ENCODE measurements around the gene FAM181A.

The FAM181A gene

GRCh38 chr14:93926873-93927799, at the start of gene FAM181A:
TSS of gene FAM181A (plus strand) at chr14:93927344. CDS start at chr14:93928286, 942 bp downstream.
- peak in 42 of 58 donors; percentile 19 to 86 (median 48) for DNase-seq

- no peak for DNase-seq
Measured at GRCh38 chr14:93878212-93878611, 48.9 kb upstream of the FAM181A start.

- no peak for DNase-seq
Measured at GRCh38 chr14:93878871-93879270, 48.3 kb upstream of the FAM181A start.

- DNase-seq, result no peak
Measured at GRCh38 chr14:93879362-93879983, 47.7 kb upstream of the FAM181A start.

GRCh38 chr14:93880021-93880820, 46.9 kb upstream of the FAM181A start:
- DNase-seq, result no peak

GRCh38 chr14:93884950-93885349, 42.2 kb upstream of the FAM181A start:
- no peak for DNase-seq

GRCh38 chr14:93888995-93889394, 38.1 kb upstream of the FAM181A start:
- no peak for DNase-seq

- DNase-seq, result no peak
Measured at GRCh38 chr14:93889739-93890483, 37.2 kb upstream of the FAM181A start.

- DNase-seq, result no peak
Measured at GRCh38 chr14:93891756-93892504, 35.2 kb upstream of the FAM181A start.

- DNase-seq, result no peak
Measured at GRCh38 chr14:93892505-93892839, 34.7 kb upstream of the FAM181A start.

GRCh38 chr14:93892923-93893558, 34.1 kb upstream of the FAM181A start:
- peak in 52 of 58 donors; percentile 5 to 86 (median 40) for DNase-seq

- no peak for DNase-seq
Measured at GRCh38 chr14:93893661-93894261, 33.4 kb upstream of the FAM181A start.

- no peak for DNase-seq
Measured at GRCh38 chr14:93895023-93895604, 32.0 kb upstream of the FAM181A start.

GRCh38 chr14:93897476-93897845, 29.7 kb upstream of the FAM181A start:
- no peak for DNase-seq

GRCh38 chr14:93898081-93898611, 29.0 kb upstream of the FAM181A start:
- no peak for DNase-seq

- DNase-seq, result no peak
Measured at GRCh38 chr14:93898731-93899130, 28.4 kb upstream of the FAM181A start.

GRCh38 chr14:93901813-93902212, 25.3 kb upstream of the FAM181A start:
- DNase-seq, result no peak

- DNase-seq, result no peak
Measured at GRCh38 chr14:93902619-93903307, 24.4 kb upstream of the FAM181A start.

Measured in anterior cingulate cortex (tissue), 58 donors.